ENCODE data around the gene PSMD11.

DNA sequence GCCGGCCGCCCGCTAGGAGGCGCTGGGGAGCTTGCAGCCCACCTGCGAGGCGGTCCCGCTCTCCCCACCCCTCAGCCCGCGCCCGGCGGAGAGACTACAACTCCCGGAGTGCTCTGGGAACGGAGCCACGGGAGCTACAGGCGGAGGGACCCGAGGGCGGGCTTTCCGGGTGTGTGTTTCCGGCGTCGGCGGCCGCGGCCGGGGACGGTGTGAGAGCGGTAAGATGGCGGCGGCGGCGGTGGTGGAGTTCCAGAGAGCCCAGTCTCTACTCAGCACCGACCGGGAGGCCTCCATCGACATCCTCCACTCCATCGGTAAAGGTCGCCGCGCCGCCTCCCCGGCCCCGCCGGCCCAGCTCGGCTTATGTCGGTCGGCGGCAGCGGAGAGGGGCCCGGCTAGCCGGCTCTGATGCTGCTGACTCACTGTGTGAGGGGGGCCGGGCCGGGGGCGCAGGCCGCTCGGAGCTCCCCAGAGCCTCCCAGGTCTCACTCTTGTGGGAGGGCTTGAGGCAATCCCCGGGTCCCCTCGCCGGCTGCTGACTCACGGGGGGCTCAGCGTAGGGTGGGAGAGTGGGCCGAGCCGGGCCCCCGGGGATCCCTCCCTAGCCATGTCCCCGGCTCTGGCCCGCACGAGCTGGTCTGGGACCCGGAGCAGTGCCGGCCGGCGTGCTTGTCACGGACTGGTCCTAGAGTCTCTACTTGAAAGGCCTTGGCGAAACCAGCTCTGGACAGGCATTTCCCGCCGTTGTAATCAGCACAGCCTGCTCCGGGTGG lies at the start of gene PSMD11:
- TF ChIP-seq CTCF (IDR thresholded peaks at IDR 0.05; ENCODE audit: insufficient read depth, low read length, poor library complexity, severe bottlenecking) (no peak), EZH2phosphoT487 (conservative IDR thresholded peaks at IDR 0.05; ENCODE audit: low read length) (no peak)
